Lower leg skin (tissue), 4 donors: ENCODE measurements around the gene FCGBP. TPM values are rescaled to one million over a fixed set of nuclear protein-coding genes. Genes with fewer than 3 reads are reported as not detected.
"Not testable (repeated sequence)": the region's sequence is repeated elsewhere in the genome, so short reads cannot be mapped to it uniquely, and the experiment has no call there.

ENCODE experiments used
- DNase-seq, 2 donors: peaks; one replicate each; pipeline ENCODE4 v3.0.0-alpha.2; 2019; ENCODE audit warnings: low spot score in 2 of 2
- H3K4me3 ChIP-seq: fragments of 200-600 bp; sonication (generic); 2 replicates; pipeline ENCODE4 v1.5.1; 2017; ENCODE audit warnings: mild to moderate bottlenecking, low read depth; ENCODE audit not compliant: poor library complexity, severe bottlenecking
- CTCF ChIP-seq, 3 donors: fragments of 450-650 bp; IDR thresholded peaks; one replicate each; pipeline ENCODE4 v1.5.1; 2016; ENCODE audit warnings: antibody characterized with exemption in 3 of 3, mild to moderate bottlenecking in 3 of 3, moderate library complexity in 2 of 3
- POLR2A ChIP-seq, 2 donors: fragments of 450-650 bp; IDR thresholded peaks; one replicate each; pipeline ENCODE4 v1.6.1; 2016 to 2017; ENCODE audit warnings: antibody characterized with exemption in 2 of 2, mild to moderate bottlenecking in 1 of 2, moderate library complexity in 1 of 2
- WGBS, 2 donors: methylation state at CpG; one replicate each; pipeline ENCODE4 v1.1.5; 2018; 5-methylcytosine and 5-hydroxymethylcytosine counted together
- intact Hi-C: fragments of 100-400 bp; cut with DNase I; formaldehyde crosslinking; loops from one replicate; pipeline ENCODE4 v1.15.0; 2023; ENCODE audit warnings: low total_unique reads
- total RNA-seq, 4 donors: library from RNA; depleted of rRNA; stranded (reverse); fragments of >200 nt; gene quantifications; one replicate each; pipeline ENCODE4 v1.1.0, GENCODE V29; 2016

Gene FCGBP
- total RNA-seq, 4 donors from 2014 or later, result 155 to 286 (median 194) TPM

GRCh38 chr19:39906820-39907611 lies 27.4 kb downstream of the FCGBP start:
- intact Hi-C loops, result no loop called here
- WGBS, 2 donors, result 82 to 86% methylated on average over 5 of the region's 5 CpGs
- TF ChIP-seq CTCF (IDR thresholded peaks at IDR 0.05), result no peak
- no peak for TF ChIP-seq POLR2A (IDR thresholded peaks at IDR 0.05)
- H3K4me3 ChIP-seq, result no peak overlapping the region
- peak in 1 of 2 donors; percentile 26 for DNase-seq

- no peak overlapping the region for H3K4me3 ChIP-seq
- 91 to 92% methylated on average over 7 to 8 of the region's 8 CpGs for WGBS, 2 donors
- TF ChIP-seq POLR2A (IDR thresholded peaks at IDR 0.05) (no peak), CTCF (IDR thresholded peaks at IDR 0.05) (no peak)
- intact Hi-C loops, result no loop called here
- peak in 1 of 2 donors; percentile 60 for DNase-seq
These were observed 28.2 kb downstream of the FCGBP start for GRCh38 chr19:39906283-39906682.

GRCh38 chr19:39903486-39904091 lies 30.8 kb downstream of the FCGBP start:
- WGBS, 2 donors, result 24 to 43% methylated on average over 3 of the region's 8 CpGs
- DNase-seq, intact Hi-C loops, H3K4me3 ChIP-seq: not testable (repeated sequence)

GRCh38 chr19:39902326-39902725 lies 32.1 kb downstream of the FCGBP start:
- WGBS, 2 donors, result 82% methylated on average over 7 of the region's 15 CpGs; no CpG with 5 or more reads in 1 of the 2 donors
- H3K4me3 ChIP-seq, intact Hi-C loops: not testable (repeated sequence)
- DNase-seq, result peak in 1 of 2 donors; percentile 25

GRCh38 chr19:39901681-39902080 lies 32.8 kb downstream of the FCGBP start:
- WGBS, 2 donors, result 94 to 100% methylated on average over 1 to 4 of the region's 7 CpGs
- H3K4me3 ChIP-seq, intact Hi-C loops: not testable (repeated sequence)
- DNase-seq, result peak in 1 of 2 donors; percentile 29

GRCh38 chr19:39898858-39899257 lies 35.6 kb downstream of the FCGBP start:
- WGBS, 2 donors, result 21% methylated on average over 2 of the region's 6 CpGs; no CpG with 5 or more reads in 1 of the 2 donors
- H3K4me3 ChIP-seq, intact Hi-C loops: not testable (repeated sequence)
- DNase-seq, result peak in 1 of 2 donors; percentile 15

- intact Hi-C loops, H3K4me3 ChIP-seq: not testable (repeated sequence)
- DNase-seq, result peak in 1 of 2 donors; percentile 65
- 36 to 47% methylated on average over 3 to 7 of the region's 13 CpGs for WGBS, 2 donors
These were observed 36.8 kb downstream of the FCGBP start for GRCh38 chr19:39897511-39898245.

- H3K4me3 ChIP-seq, DNase-seq, intact Hi-C loops: not testable (repeated sequence)
- WGBS, 2 donors, result 93 to 95% methylated on average over 7 to 10 of the region's 11 CpGs
These were observed 39.3 kb downstream of the FCGBP start for GRCh38 chr19:39895096-39895495.

GRCh38 chr19:39894236-39894606 lies 40.2 kb downstream of the FCGBP start:
- intact Hi-C loops, H3K4me3 ChIP-seq, DNase-seq: not testable (repeated sequence)
- WGBS, 2 donors, result 93% methylated on average over 6 of the region's 16 CpGs; no CpG with 5 or more reads in 1 of the 2 donors

- DNase-seq, result peak in 1 of 2 donors; percentile 84
- H3K4me3 ChIP-seq, intact Hi-C loops: not testable (repeated sequence)
- WGBS, 2 donors, result 72 to 75% methylated on average over 21 to 24 of the region's 29 CpGs
These were observed 40.8 kb downstream of the FCGBP start for GRCh38 chr19:39893366-39894235.

GRCh38 chr19:39892506-39892902 lies 41.9 kb downstream of the FCGBP start:
- peak in 1 of 2 donors; percentile 50 for DNase-seq
- 70 to 74% methylated on average over 5 of the region's 5 CpGs for WGBS, 2 donors
- intact Hi-C loops, H3K4me3 ChIP-seq: not testable (repeated sequence)
